ENCODE measurements around the gene ATP5MC2. TPM values are rescaled to one million over a fixed set of nuclear protein-coding genes. Genes with fewer than 3 reads are reported as not detected.
"Not testable (repeated sequence)": the region's sequence is repeated elsewhere in the genome, so short reads cannot be mapped to it uniquely, and the experiment has no call there.

Gene ATP5MC2
- polyA plus RNA-seq, 1 of the 3 experiments (the other 2 are of a cell fraction), result 319 TPM

- Histone ChIP-seq H3F3A (replicated peaks; ENCODE audit: insufficient read depth) (no peaks in the 10 kb centered on the region), H4K20me1 (ENCODE audit: insufficient read depth) (no peaks in the 10 kb centered on the region), H3K4me2 (no peak overlapping the region), H3K4me3 (ENCODE audit: low read depth in 2 of 2, low read length in 1 of 2) (no peak overlapping the region), H3K9me3 (no peaks in the 10 kb centered on the region), H2AFZ (ENCODE audit: low read depth) (no peak overlapping the region), H3K27ac (ENCODE audit: low read depth in 2 of 2, low read length in 1 of 2) (no peak overlapping the region), H3K9ac (no peak overlapping the region), H3K4me1 (ENCODE audit: control insufficient read depth in 1 of 2, insufficient read depth in 2 of 2, low read depth in 1 of 2, low read length in 1 of 2) (no peaks in the 10 kb centered on the region), H3K36me3 (replicated peaks in 1 of 2; ENCODE audit: control insufficient read depth in 1 of 2, insufficient read depth in 2 of 2, low read length in 1 of 2) (no peaks in the 10 kb centered on the region), H3K9me2 (no peaks in the 10 kb centered on the region), H3K79me2 (ENCODE audit: insufficient read depth) (no peaks in the 10 kb centered on the region), H3K27me3 (ENCODE audit: insufficient read depth) (no peaks in the 10 kb centered on the region)
- POLR2A ChIA-PET, result no interaction called here
- CTCF ChIA-PET, result interaction anchor here (1.5 to 2.6 kb wide), 3 partner anchors 64 to 129 kb away, joined by 4 to 5 read pairs (median 5); no protein-coding TSS in a partner anchor
- no peak for DNase-seq
- 69% methylated on average over 2 of the region's 2 CpGs for WGBS (ENCODE audit: low lambda C conversion rate)
- TF ChIP-seq GABPA (IDR thresholded peaks at IDR 0.05; ENCODE audit: low read depth) (no peak), NFIC (IDR thresholded peaks at IDR 0.05; ENCODE audit: borderline replicate concordance) (no peak), CTCF (IDR thresholded peaks at IDR 0.05) (no peak), RFX5 (IDR thresholded peaks at IDR 0.05; ENCODE audit: low read length) (no peak), JUND (IDR thresholded peaks at IDR 0.05) (no peak)
These were observed 37.8 kb downstream of the ATP5MC2 start for GRCh38 chr12:53638057-53638456.

- Histone ChIP-seq H3K9me2 (no peaks in the 10 kb centered on the region), H3K4me3 (ENCODE audit: low read depth in 2 of 2, low read length in 1 of 2) (no peak overlapping the region), H3K9me3 (no peaks in the 10 kb centered on the region), H4K20me1 (ENCODE audit: insufficient read depth) (no peaks in the 10 kb centered on the region), H2AFZ (ENCODE audit: low read depth) (no peak overlapping the region), H3K9ac (no peak overlapping the region), H3F3A (replicated peaks; ENCODE audit: insufficient read depth) (no peaks in the 10 kb centered on the region), H3K27ac (ENCODE audit: low read depth in 2 of 2, low read length in 1 of 2) (no peak overlapping the region), H3K27me3 (ENCODE audit: insufficient read depth) (no peaks in the 10 kb centered on the region), H3K79me2 (ENCODE audit: insufficient read depth) (no peaks in the 10 kb centered on the region), H3K4me1 (ENCODE audit: control insufficient read depth in 1 of 2, insufficient read depth in 2 of 2, low read depth in 1 of 2, low read length in 1 of 2) (no peaks in the 10 kb centered on the region), H3K4me2 (no peak overlapping the region), H3K36me3 (replicated peaks in 1 of 2; ENCODE audit: control insufficient read depth in 1 of 2, insufficient read depth in 2 of 2, low read length in 1 of 2) (no peaks in the 10 kb centered on the region)
- no peak for TF ChIP-seq MEF2A (IDR thresholded peaks at IDR 0.05; ENCODE audit: borderline replicate concordance, low read depth)
- no peak for TF ChIP-seq CHD2 (IDR thresholded peaks at IDR 0.05; ENCODE audit: low read length, partially characterized antibody)
- no peak for TF ChIP-seq RCOR1 (IDR thresholded peaks at IDR 0.05; ENCODE audit: low read length)
- TF ChIP-seq MAX (IDR thresholded peaks at IDR 0.05; ENCODE audit: low read depth), result no peak
- TF ChIP-seq TEAD4 (IDR thresholded peaks at IDR 0.05; ENCODE audit: borderline replicate concordance, insufficient read depth), result no peak
- TF ChIP-seq PBX3 (IDR thresholded peaks at IDR 0.05), result no peak
- no peak for TF ChIP-seq FOXM1 (IDR thresholded peaks at IDR 0.05; ENCODE audit: low read depth)
- no peak for TF ChIP-seq EZH2phosphoT487 (IDR thresholded peaks at IDR 0.05; ENCODE audit: borderline replicate concordance, low read depth)
- no peak for TF ChIP-seq JUND (IDR thresholded peaks at IDR 0.05)
- no peak for TF ChIP-seq YY1 (IDR thresholded peaks at IDR 0.05; ENCODE audit: low read depth)
- TF ChIP-seq RXRA (IDR thresholded peaks at IDR 0.05; ENCODE audit: borderline replicate concordance, low read depth), result no peak
- TF ChIP-seq CTCF (IDR thresholded peaks at IDR 0.05), result no peak
- no peak for TF ChIP-seq TCF12 (IDR thresholded peaks at IDR 0.05)
- TF ChIP-seq EP300 (IDR thresholded peaks at IDR 0.05; ENCODE audit: borderline replicate concordance in 1 of 2, low read depth in 1 of 2, low read length in 1 of 2), result no peak
- TF ChIP-seq IRF3 (IDR thresholded peaks at IDR 0.05; ENCODE audit: low read depth, low read length), result no peak
- CTCF ChIA-PET, result interaction anchor here (2.6 kb wide), 1 partner anchor 65 kb away, joined by 5 read pairs; no protein-coding TSS in a partner anchor
- DNase-seq, result no peak
- POLR2A ChIA-PET, result no interaction called here
- WGBS (ENCODE audit: low lambda C conversion rate), result 9% methylated on average over 2 of the region's 2 CpGs
These were observed 39.2 kb downstream of the ATP5MC2 start for GRCh38 chr12:53636641-53637040.

- H3K4me2 ChIP-seq; DNase-seq; H4K20me1 ChIP-seq (ENCODE audit: insufficient read depth); POLR2A ChIA-PET; H3K4me1 ChIP-seq (ENCODE audit: control insufficient read depth in 1 of 2, insufficient read depth in 2 of 2, low read depth in 1 of 2, low read length in 1 of 2); H3K27me3 ChIP-seq (ENCODE audit: insufficient read depth); H3K79me2 ChIP-seq (ENCODE audit: insufficient read depth); H3K4me3 ChIP-seq (ENCODE audit: low read depth in 2 of 2, low read length in 1 of 2); H3K9me3 ChIP-seq; H3K9me2 ChIP-seq; H3F3A ChIP-seq (replicated peaks; ENCODE audit: insufficient read depth); H3K9ac ChIP-seq; H3K36me3 ChIP-seq (replicated peaks in 1 of 2; ENCODE audit: control insufficient read depth in 1 of 2, insufficient read depth in 2 of 2, low read length in 1 of 2); H2AFZ ChIP-seq (ENCODE audit: low read depth); H3K27ac ChIP-seq (ENCODE audit: low read depth in 2 of 2, low read length in 1 of 2): not testable (repeated sequence)
- CTCF ChIA-PET, result interaction anchor here (2.6 kb wide), 1 partner anchor 66 kb away, joined by 5 read pairs; no protein-coding TSS in a partner anchor
These were observed 40.2 kb downstream of the ATP5MC2 start for GRCh38 chr12:53635708-53636107.

Data from SK-N-SH (cell line).